GM23338 (cell line): ENCODE data around the gene IMMP2L. TPM values are rescaled to one million over a fixed set of nuclear protein-coding genes. Genes with fewer than 3 reads are reported as not detected.

Experiments
- ATAC-seq: fragments of 200-7000 bp; cut with Tn5 transposase; 3 replicates; pipeline ENCODE4 v1.9.1; 2020
- DNase-seq: peaks from one replicate; pipeline ENCODE4 v3.0.0-alpha.2; 2015; ENCODE audit warnings: low spot score
- H2AFZ ChIP-seq: fragments of 200-600 bp; sonication (generic); 2 replicates; pipeline ENCODE4 v1.8.0; 2016; ENCODE audit warnings: antibody characterized with exemption, mild to moderate bottlenecking, moderate library complexity
- H3F3A ChIP-seq: fragments of 200-600 bp; sonication (generic); replicated peaks from 2 replicates; pipeline ENCODE4 v1.8.0; 2017; ENCODE audit warnings: antibody characterized with exemption, mixed run types, low read depth
- H3K27ac ChIP-seq: fragments of 200-600 bp; sonication (generic); 2 replicates; pipeline ENCODE4 v1.6.1; 2016; ENCODE audit warnings: low read depth
- H3K27me3 ChIP-seq: fragments of 200-600 bp; sonication (generic); 2 replicates; pipeline ENCODE4 v1.8.0; 2016; ENCODE audit warnings: mild to moderate bottlenecking, mixed run types, moderate library complexity; ENCODE audit not compliant: insufficient read depth
- H3K36me3 ChIP-seq: fragments of 200-600 bp; sonication (generic); 2 replicates; pipeline ENCODE4 v1.8.0; 2016; ENCODE audit warnings: mild to moderate bottlenecking; ENCODE audit not compliant: insufficient read depth
- H3K4me1 ChIP-seq: fragments of 200-600 bp; sonication (generic); 2 replicates; pipeline ENCODE4 v1.8.0; 2016; ENCODE audit warnings: mild to moderate bottlenecking, moderate library complexity; ENCODE audit not compliant: insufficient read depth
- H3K4me2 ChIP-seq: fragments of 200-600 bp; sonication (generic); 2 replicates; pipeline ENCODE4 v1.7.1; 2017; ENCODE audit warnings: mixed run types
- H3K4me3 ChIP-seq: fragments of 200-600 bp; sonication (generic); 2 replicates; pipeline ENCODE4 v1.6.1; 2016; ENCODE audit warnings: mixed run types
- H3K79me2 ChIP-seq: fragments of 200-600 bp; sonication (generic); replicated peaks from 2 replicates; pipeline ENCODE4 v1.8.0; 2017; ENCODE audit warnings: mild to moderate bottlenecking; ENCODE audit not compliant: insufficient read depth
- H3K9me2 ChIP-seq: fragments of 200-600 bp; sonication (generic); 2 replicates; pipeline ENCODE4 v1.8.0; 2017; ENCODE audit not compliant: insufficient read depth
- H4K20me1 ChIP-seq: fragments of 200-600 bp; sonication (generic); replicated peaks from 2 replicates; pipeline ENCODE4 v1.8.0; 2017; ENCODE audit warnings: mild to moderate bottlenecking; ENCODE audit not compliant: insufficient read depth
- H3K27ac Mint-ChIP-seq: 2 replicates; pipeline ENCODE4 v1.8.0; 2020; ENCODE audit warnings: inconsistent platforms, mild to moderate bottlenecking, moderate library complexity, mixed read lengths
- H3K27me3 Mint-ChIP-seq: 3 replicates; pipeline ENCODE4 v1.8.0; 2022; ENCODE audit warnings: low read depth, mild to moderate bottlenecking, moderate library complexity, mixed read lengths, inconsistent platforms; ENCODE audit not compliant: insufficient read depth, poor library complexity
- H3K36me3 Mint-ChIP-seq: 3 replicates; pipeline ENCODE4 v1.8.0; 2021; ENCODE audit warnings: low read depth, mild to moderate bottlenecking, inconsistent platforms, moderate library complexity, mixed read lengths
- H3K4me1 Mint-ChIP-seq: 3 replicates; pipeline ENCODE4 v1.8.0; 2020; ENCODE audit warnings: mild to moderate bottlenecking, inconsistent platforms, mixed read lengths
- H3K4me3 Mint-ChIP-seq: 3 replicates; pipeline ENCODE4 v1.8.0; 2021; ENCODE audit warnings: moderate library complexity, mild to moderate bottlenecking, inconsistent platforms, mixed read lengths
- H3K9me3 Mint-ChIP-seq: 3 replicates; pipeline ENCODE4 v1.8.0; 2020; ENCODE audit warnings: moderate library complexity, mild to moderate bottlenecking, inconsistent platforms, mixed read lengths
- CREB1 ChIP-seq: fragments of 250-450 bp; sonication (Bioruptor Pico); IDR thresholded peaks from 2 replicates; pipeline ENCODE4 v1.5.0; 2020; ENCODE audit warnings: low read depth, mild to moderate bottlenecking, moderate library complexity
- CTCF ChIP-seq, 2 experiments: fragments of 200-600 bp in 1 of 2; sonication (generic) in 1 of 2; conservative IDR thresholded peaks; 2 replicates each; pipeline versions ENCODE4 v1.5.1 to v1.6.1; 2016 to 2017; ENCODE audit warnings: antibody characterized with exemption in 2 of 2, low read depth in 2 of 2, mild to moderate bottlenecking in 2 of 2, moderate library complexity in 1 of 2
- JUNB ChIP-seq: IDR thresholded peaks from one replicate; pipeline ENCODE4 v1.6.1; 2016; ENCODE audit warnings: antibody characterized with exemption; ENCODE audit not compliant: unreplicated experiment
- NANOG ChIP-seq: IDR thresholded peaks from 2 replicates; pipeline ENCODE4 v1.6.1; 2016; ENCODE audit warnings: antibody characterized with exemption, borderline replicate concordance
- POLR2AphosphoS5 ChIP-seq: IDR thresholded peaks from 2 replicates; pipeline ENCODE4 v1.6.1; 2016; ENCODE audit warnings: antibody characterized with exemption, low read depth
- REST ChIP-seq: IDR thresholded peaks from one replicate; pipeline ENCODE4 v1.6.1; 2018; ENCODE audit warnings: antibody characterized with exemption; ENCODE audit not compliant: unreplicated experiment
- STAT1 ChIP-seq: IDR thresholded peaks from one replicate; pipeline ENCODE4 v1.6.1; 2016; ENCODE audit warnings: antibody characterized with exemption; ENCODE audit not compliant: unreplicated experiment
- ZNF114 ChIP-seq: fragments of 250-450 bp; sonication (Bioruptor Pico); IDR thresholded peaks from 2 replicates; pipeline ENCODE4 v1.5.0; 2020; ENCODE audit warnings: mild to moderate bottlenecking, moderate library complexity
- ZNF462 ChIP-seq: fragments of 250-450 bp; sonication (Bioruptor Pico); IDR thresholded peaks from 2 replicates; pipeline ENCODE4 v1.5.0; 2020; ENCODE audit warnings: mild to moderate bottlenecking, moderate library complexity
- polyA plus RNA-seq: library from polyadenylated mRNA; unstranded; fragments of >200 nt; fragmentation: Nextera tagmentation; extraction: Ambion mirVana; gene quantifications from 2 replicates; pipeline ENCODE4 v1.2.1, GENCODE V29; 2016
- total RNA-seq: library from RNA; depleted of rRNA; stranded (reverse); fragments of >200 nt; shearing (Covaris generic); gene quantifications from 2 replicates; pipeline ENCODE4 v1.2.3, GENCODE V29; 2014
- TF ChIP-seq, protein P1 (sequence below): IDR thresholded peaks from 2 replicates; pipeline ENCODE4 v1.6.1; 2016; ENCODE audit warnings: antibody characterized with exemption

Gene IMMP2L
- total and polyA plus RNA-seq, 2 experiments from 2014 or later: 7.3 to 14.0 TPM

GRCh38 chr7:111027396-111027795 lies 534.9 kb downstream of the IMMP2L start:
- no peaks in the 10 kb centered on the region for H3K36me3 ChIP-seq
- DNase-seq: no peak
- TF ChIP-seq STAT1 (no peak), REST (no peak), CTCF (conservative IDR thresholded peaks at IDR 0.05; ENCODE audit: low read depth in 2 of 2) (no peak), NANOG (no peak), CREB1 (no peak), JUNB (no peak), POLR2AphosphoS5 (no peak), ZNF114 (CRISPR knock-in tag) (no peak)
- TF ChIP-seq, protein P1, sequence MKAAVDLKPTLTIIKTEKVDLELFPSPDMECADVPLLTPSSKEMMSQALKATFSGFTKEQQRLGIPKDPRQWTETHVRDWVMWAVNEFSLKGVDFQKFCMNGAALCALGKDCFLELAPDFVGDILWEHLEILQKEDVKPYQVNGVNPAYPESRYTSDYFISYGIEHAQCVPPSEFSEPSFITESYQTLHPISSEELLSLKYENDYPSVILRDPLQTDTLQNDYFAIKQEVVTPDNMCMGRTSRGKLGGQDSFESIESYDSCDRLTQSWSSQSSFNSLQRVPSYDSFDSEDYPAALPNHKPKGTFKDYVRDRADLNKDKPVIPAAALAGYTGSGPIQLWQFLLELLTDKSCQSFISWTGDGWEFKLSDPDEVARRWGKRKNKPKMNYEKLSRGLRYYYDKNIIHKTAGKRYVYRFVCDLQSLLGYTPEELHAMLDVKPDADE: no peak
- no peak overlapping the region for H3K4me3 ChIP-seq
- no peak overlapping the region for H2AFZ ChIP-seq
- Mint-ChIP-seq H3K27me3 (no peaks in the 10 kb centered on the region), H3K27ac (peak overlapping the region; percentile 36), H3K4me3 (no peak overlapping the region), H3K9me3 (no peaks in the 10 kb centered on the region), H3K36me3 (no peaks in the 10 kb centered on the region), H3K4me1 (peaks cover 41% of the 10 kb centered on the region)
- H3K27me3 ChIP-seq: no peaks in the 10 kb centered on the region
- H3F3A ChIP-seq: no peaks in the 10 kb centered on the region
- no peaks in the 10 kb centered on the region for H3K9me2 ChIP-seq
- H4K20me1 ChIP-seq: no peaks in the 10 kb centered on the region
- ATAC-seq: no peak
- no peak overlapping the region for H3K27ac ChIP-seq
- H3K79me2 ChIP-seq: no peaks in the 10 kb centered on the region
- H3K4me2 ChIP-seq: peak overlapping the region; percentile 12
- H3K4me1 ChIP-seq: peaks cover 18% of the 10 kb centered on the region

GRCh38 chr7:111026806-111027205 lies 535.5 kb downstream of the IMMP2L start:
- Mint-ChIP-seq H3K36me3 (peaks cover 2% of the 10 kb centered on the region; the same call in 1 of the 3 replicates), H3K9me3 (no peaks in the 10 kb centered on the region; the same call in 2 of the 3 replicates), H3K27me3 (no peaks in the 10 kb centered on the region), H3K4me1 (peaks cover 41% of the 10 kb centered on the region), H3K27ac (peak overlapping the region; percentile 92), H3K4me3 (no peak overlapping the region)
- Histone ChIP-seq H3K4me1 (peaks cover 18% of the 10 kb centered on the region), H3K27ac (peak overlapping the region; percentile 32), H3K27me3 (no peaks in the 10 kb centered on the region), H2AFZ (no peak overlapping the region), H4K20me1 (no peaks in the 10 kb centered on the region), H3K4me3 (no peak overlapping the region), H3K4me2 (peak overlapping the region; percentile 12), H3K79me2 (no peaks in the 10 kb centered on the region), H3K36me3 (no peaks in the 10 kb centered on the region), H3K9me2 (no peaks in the 10 kb centered on the region), H3F3A (no peaks in the 10 kb centered on the region)
- ATAC-seq (no peak), DNase-seq (no peak)
- no peak for TF ChIP-seq ZNF462 (CRISPR knock-in tag)
- TF ChIP-seq NANOG: no peak
